DND-41 (cell line): ENCODE measurements around the gene FOXRED2.

Experiments
- ATAC-seq: fragments of 200-7000 bp; cut with Tn5 transposase; 3 replicates; pipeline ENCODE4 v1.9.1; 2021; ENCODE audit warnings: low read depth; ENCODE audit not compliant: insufficient read depth
- DNase-seq: peaks from one replicate; pipeline ENCODE4 v3.0.0-alpha.2; 2020
- H2AFZ ChIP-seq: 2 replicates; pipeline ENCODE4 v1.6.0; 2012; ENCODE audit warnings: low read depth, low read length
- H3K27ac ChIP-seq: 2 replicates; pipeline ENCODE4 v1.5.1; 2012; ENCODE audit warnings: low read length, inconsistent platforms
- H3K27me3 ChIP-seq: fragments of 200-600 bp; sonication (generic); 2 replicates; pipeline ENCODE4 v1.6.0; 2012; ENCODE audit warnings: low read length, mild to moderate bottlenecking, inconsistent platforms; ENCODE audit not compliant: insufficient read depth, poor library complexity
- H3K36me3 ChIP-seq: 2 replicates; pipeline ENCODE4 v1.5.1; 2012; ENCODE audit warnings: low read length, inconsistent platforms; ENCODE audit not compliant: insufficient read depth
- H3K4me1 ChIP-seq: 2 replicates; pipeline ENCODE4 v1.5.1; 2012; ENCODE audit warnings: mild to moderate bottlenecking, low read length; ENCODE audit not compliant: insufficient read depth
- H3K4me2 ChIP-seq: 2 replicates; pipeline ENCODE4 v1.6.0; 2012; ENCODE audit warnings: mild to moderate bottlenecking, moderate library complexity, low read length, inconsistent platforms; ENCODE audit not compliant: insufficient read depth
- H3K4me3 ChIP-seq, 2 experiments: fragments of 200-600 bp in 1 of 2; shearing (Covaris generic) in 1 of 2; 2 replicates each; pipeline ENCODE4 v1.5.1; 2012 to 2016; ENCODE audit warnings: inconsistent platforms in 2 of 2, low read length in 2 of 2, mild to moderate bottlenecking in 2 of 2, low read depth in 1 of 2, moderate library complexity in 1 of 2
- H3K79me2 ChIP-seq: 2 replicates; pipeline ENCODE4 v1.6.0; 2012; ENCODE audit warnings: low read length, inconsistent platforms; ENCODE audit not compliant: insufficient read depth
- H3K9ac ChIP-seq: 2 replicates; pipeline ENCODE4 v1.6.0; 2012; ENCODE audit warnings: low read depth, mild to moderate bottlenecking, inconsistent platforms, low read length, moderate library complexity
- H3K9me3 ChIP-seq: 2 replicates; pipeline ENCODE4 v1.5.1; 2012; ENCODE audit warnings: low read length, moderate library complexity, mild to moderate bottlenecking, inconsistent platforms; ENCODE audit not compliant: insufficient read depth, severe bottlenecking
- H4K20me1 ChIP-seq: 2 replicates; pipeline ENCODE4 v1.6.0; 2012; ENCODE audit warnings: low read length; ENCODE audit not compliant: insufficient read depth
- CTCF ChIP-seq: IDR thresholded peaks from 2 replicates; pipeline ENCODE4 v1.5.1; 2012; ENCODE audit warnings: borderline replicate concordance, low read length, moderate library complexity, mild to moderate bottlenecking; ENCODE audit not compliant: poor library complexity, severe bottlenecking; ENCODE audit errors: extremely low read depth
- EZH2 ChIP-seq: IDR thresholded peaks from 3 replicates; pipeline ENCODE4 v1.6.1; 2012; ENCODE audit warnings: borderline replicate concordance, low read depth, mild to moderate bottlenecking, moderate library complexity, low read length, inconsistent platforms; ENCODE audit not compliant: severe bottlenecking

FOXRED2 gene

GRCh38 chr22:36546932-36547331 is 40.1 kb upstream of the FOXRED2 start:
- H2AFZ ChIP-seq, result no peak overlapping the region
- no peak overlapping the region for H3K4me2 ChIP-seq
- TF ChIP-seq EZH2, result no peak
- TF ChIP-seq CTCF, result no peak
- H3K4me3 ChIP-seq, result no peak overlapping the region
- no peak overlapping the region for H3K9ac ChIP-seq
- no peaks in the 10 kb centered on the region for H4K20me1 ChIP-seq
- no peak for ATAC-seq
- no peaks in the 10 kb centered on the region for H3K9me3 ChIP-seq
- no peak for DNase-seq
- peaks cover 4% of the 10 kb centered on the region; the same call in 1 of the 2 replicates for H3K4me1 ChIP-seq
- no peaks in the 10 kb centered on the region for H3K79me2 ChIP-seq
- no peak overlapping the region for H3K27ac ChIP-seq
- no peaks in the 10 kb centered on the region for H3K36me3 ChIP-seq
- H3K27me3 ChIP-seq, result peaks cover 5% of the 10 kb centered on the region

GRCh38 chr22:36546092-36546804 is 39.4 kb upstream of the FOXRED2 start:
- no peaks in the 10 kb centered on the region for H4K20me1 ChIP-seq
- H2AFZ ChIP-seq, result no peak overlapping the region; the same call in 1 of the 2 replicates
- no peak overlapping the region for H3K9ac ChIP-seq
- DNase-seq (peak; percentile 51), ATAC-seq (peak; percentile 82)
- H3K4me1 ChIP-seq, result peaks cover 4% of the 10 kb centered on the region; the same call in 1 of the 2 replicates
- H3K27me3 ChIP-seq, result peaks cover 5% of the 10 kb centered on the region
- no peak overlapping the region for H3K4me3 ChIP-seq
- no peaks in the 10 kb centered on the region for H3K79me2 ChIP-seq
- TF ChIP-seq EZH2, result no peak
- peak; percentile 68 for TF ChIP-seq CTCF
- no peaks in the 10 kb centered on the region for H3K36me3 ChIP-seq
- H3K4me2 ChIP-seq, result no peak overlapping the region
- H3K9me3 ChIP-seq, result no peaks in the 10 kb centered on the region
- no peak overlapping the region for H3K27ac ChIP-seq

GRCh38 chr22:36544107-36544620 is 37.3 kb upstream of the FOXRED2 start:
- H3K4me1 ChIP-seq, result peaks cover 4% of the 10 kb centered on the region; the same call in 1 of the 2 replicates
- ATAC-seq (no peak), DNase-seq (no peak)
- no peak overlapping the region for H3K27ac ChIP-seq
- no peak overlapping the region for H3K4me3 ChIP-seq
- H2AFZ ChIP-seq, result no peak overlapping the region
- no peak overlapping the region for H3K9ac ChIP-seq
- H3K79me2 ChIP-seq, result no peaks in the 10 kb centered on the region
- peaks cover 5% of the 10 kb centered on the region for H3K27me3 ChIP-seq
- no peak overlapping the region for H3K4me2 ChIP-seq
- no peaks in the 10 kb centered on the region for H3K9me3 ChIP-seq
- H3K36me3 ChIP-seq, result no peaks in the 10 kb centered on the region
- TF ChIP-seq CTCF (no peak), EZH2 (no peak)
- H4K20me1 ChIP-seq, result no peaks in the 10 kb centered on the region
